Upper lobe of right lung (tissue), 1 donor: Measurements from ENCODE around the gene TXNRD2. TPM values are rescaled to one million over a fixed set of nuclear protein-coding genes. Genes with fewer than 3 reads are reported as not detected.

ENCODE experiments used
- ATAC-seq: fragments of 200-7000 bp; cut with Tn5 transposase; one replicate; pipeline ENCODE4 v1.9.1; 2020; ENCODE audit warnings: mild to moderate bottlenecking, moderate library complexity
- DNase-seq: peaks from one replicate; pipeline ENCODE4 v3.0.0-alpha.2; 2020
- H3K27ac ChIP-seq: fragments of 200-600 bp; one replicate; pipeline ENCODE4 v1.8.0; 2022
- H3K27me3 ChIP-seq: fragments of 200-600 bp; one replicate; pipeline ENCODE4 v1.8.0; 2022; ENCODE audit warnings: mild to moderate bottlenecking
- H3K36me3 ChIP-seq: fragments of 200-600 bp; one replicate; pipeline ENCODE4 v1.8.0; 2022
- H3K4me1 ChIP-seq: fragments of 200-600 bp; one replicate; pipeline ENCODE4 v1.8.0; 2022
- H3K4me3 ChIP-seq: fragments of 200-600 bp; one replicate; pipeline ENCODE4 v1.8.0; 2022; ENCODE audit warnings: mild to moderate bottlenecking
- H3K9me3 ChIP-seq: fragments of 200-600 bp; one replicate; pipeline ENCODE4 v1.8.0; 2022
- CTCF ChIP-seq: fragments of 200-600 bp; IDR thresholded peaks from one replicate; pipeline ENCODE4 v1.8.0; 2022; ENCODE audit warnings: antibody characterized with exemption
- intact Hi-C: fragments of 100-400 bp; cut with DNase I; formaldehyde crosslinking; loops from one replicate; pipeline ENCODE4 v1.11.0; 2022
- total RNA-seq: library from RNA; stranded (reverse); fragmentation: NEBNext Ultra II Directional; extraction: Animal tissue kit (Norgen Biotek cat#: 25700); gene quantifications from one replicate; pipeline ENCODE4 v1.2.1, GENCODE V29; 2021
- donor health status: DM: no; HTN: yes; CAD: no; lungs with severe emphysema.

The TXNRD2 gene
- total RNA-seq, 1 donor from 2014 or later = 40.7 TPM

GRCh38 chr22:19969141-19969928 lies 27.7 kb upstream of the TXNRD2 start:
- Histone ChIP-seq H3K27ac (no peak overlapping the region), H3K27me3 (no peaks in the 10 kb centered on the region), H3K4me1 (peaks cover 9% of the 10 kb centered on the region), H3K4me3 (no peak overlapping the region), H3K36me3 (peaks cover 46% of the 10 kb centered on the region), H3K9me3 (no peaks in the 10 kb centered on the region)
- DNase-seq (no peak), ATAC-seq (no peak)
- no peak for TF ChIP-seq CTCF
- intact Hi-C loops = no loop called here

- H3K4me3 ChIP-seq = no peak overlapping the region
- no peaks in the 10 kb centered on the region for H3K9me3 ChIP-seq
- DNase-seq = no peak
- no peak overlapping the region for H3K27ac ChIP-seq
- H3K27me3 ChIP-seq = no peaks in the 10 kb centered on the region
- intact Hi-C loops = no loop called here
- ATAC-seq = no peak
- no peak for TF ChIP-seq CTCF
- H3K4me1 ChIP-seq = peaks cover 9% of the 10 kb centered on the region
- H3K36me3 ChIP-seq = peaks cover 55% of the 10 kb centered on the region
Measured at GRCh38 chr22:19968450-19968891, 26.9 kb upstream of the TXNRD2 start.

- no peak overlapping the region for H3K27ac ChIP-seq
- intact Hi-C loops = no loop called here
- H3K4me1 ChIP-seq = peaks cover 9% of the 10 kb centered on the region
- TF ChIP-seq CTCF = no peak
- ATAC-seq (no peak), DNase-seq (no peak)
- no peaks in the 10 kb centered on the region for H3K9me3 ChIP-seq
- no peaks in the 10 kb centered on the region for H3K27me3 ChIP-seq
- peaks cover 49% of the 10 kb centered on the region for H3K36me3 ChIP-seq
- H3K4me3 ChIP-seq = no peak overlapping the region
Measured at GRCh38 chr22:19967850-19968449, 26.3 kb upstream of the TXNRD2 start.

- ATAC-seq = no peak
- peaks cover 47% of the 10 kb centered on the region for H3K36me3 ChIP-seq
- peaks cover 16% of the 10 kb centered on the region for H3K4me1 ChIP-seq
Measured at GRCh38 chr22:19966908-19967750, 25.5 kb upstream of the TXNRD2 start.

More at GRCh38 chr22:19966908-19967750, 25.5 kb upstream of the TXNRD2 start:
- Histone ChIP-seq H3K9me3 (no peaks in the 10 kb centered on the region), H3K27ac (no peak overlapping the region), H3K27me3 (no peaks in the 10 kb centered on the region), H3K4me3 (no peak overlapping the region)
- no peak for DNase-seq
- no peak for TF ChIP-seq CTCF
- intact Hi-C loops = no loop called here
